Measurements from ENCODE around the gene KCP. TPM values are rescaled to one million over a fixed set of nuclear protein-coding genes. Genes with fewer than 3 reads are reported as not detected.
A peak's percentile ranks its signal among the peaks of the same experiment; 100 is the strongest.

KCP gene
- total RNA-seq, 1 donor from 2014 or later = 23.7 TPM

DNA sequence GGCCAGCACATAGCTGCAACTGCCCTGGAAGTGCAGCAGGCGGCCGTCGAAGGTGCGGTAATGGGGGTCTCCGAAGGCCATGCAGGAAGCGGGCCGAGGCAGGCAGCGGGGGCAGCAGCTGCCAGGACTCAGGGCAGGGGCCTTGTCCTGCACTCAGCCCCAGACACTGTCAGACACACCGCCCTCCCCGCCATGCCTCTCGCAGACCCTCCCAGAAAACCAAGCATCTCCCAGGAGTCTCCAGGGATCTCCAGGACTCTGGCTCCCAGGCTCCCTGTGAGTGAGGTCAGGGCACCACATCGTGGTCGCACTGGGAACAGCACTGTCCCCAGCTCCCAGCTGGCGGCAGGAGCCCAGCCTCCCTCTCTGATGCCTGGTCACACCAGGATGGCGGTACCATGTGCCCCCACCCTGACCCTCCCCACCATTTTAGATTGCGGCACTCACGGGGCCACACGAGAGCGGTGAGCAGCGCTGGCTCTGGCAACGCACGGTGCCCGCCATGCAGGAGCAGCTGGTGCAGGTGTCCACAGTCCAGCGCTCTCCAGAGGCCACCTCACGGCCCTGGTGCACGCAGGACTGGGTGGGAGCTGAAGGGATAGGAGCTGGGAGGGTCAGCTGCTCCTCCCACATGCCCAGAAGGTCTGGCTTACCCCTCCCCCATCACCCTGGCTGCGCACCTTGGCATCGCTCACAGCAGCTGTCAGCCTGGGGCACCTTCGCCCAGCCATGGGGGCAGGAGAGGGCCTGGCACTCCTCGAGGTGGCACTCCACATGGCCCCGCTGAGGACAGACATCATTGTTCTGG is 30.4 kb downstream of the KCP start:
- H3K27me3 Mint-ChIP-seq (ENCODE audit: low read depth) = no peaks in the 10 kb centered on the region
- no peaks in the 10 kb centered on the region for H3K36me3 Mint-ChIP-seq
- H3K4me3 Mint-ChIP-seq = no peak overlapping the region
- peak in 1 of 2 experiments; percentile 72 for DNase-seq (ENCODE audit: low spot score in 2 of 2, unreplicated experiment in 2 of 2)
- peaks cover 2% of the 10 kb centered on the region for H3K4me1 Mint-ChIP-seq
- no peaks in the 10 kb centered on the region for H3K9me3 Mint-ChIP-seq
- TF ChIP-seq, protein P1, sequence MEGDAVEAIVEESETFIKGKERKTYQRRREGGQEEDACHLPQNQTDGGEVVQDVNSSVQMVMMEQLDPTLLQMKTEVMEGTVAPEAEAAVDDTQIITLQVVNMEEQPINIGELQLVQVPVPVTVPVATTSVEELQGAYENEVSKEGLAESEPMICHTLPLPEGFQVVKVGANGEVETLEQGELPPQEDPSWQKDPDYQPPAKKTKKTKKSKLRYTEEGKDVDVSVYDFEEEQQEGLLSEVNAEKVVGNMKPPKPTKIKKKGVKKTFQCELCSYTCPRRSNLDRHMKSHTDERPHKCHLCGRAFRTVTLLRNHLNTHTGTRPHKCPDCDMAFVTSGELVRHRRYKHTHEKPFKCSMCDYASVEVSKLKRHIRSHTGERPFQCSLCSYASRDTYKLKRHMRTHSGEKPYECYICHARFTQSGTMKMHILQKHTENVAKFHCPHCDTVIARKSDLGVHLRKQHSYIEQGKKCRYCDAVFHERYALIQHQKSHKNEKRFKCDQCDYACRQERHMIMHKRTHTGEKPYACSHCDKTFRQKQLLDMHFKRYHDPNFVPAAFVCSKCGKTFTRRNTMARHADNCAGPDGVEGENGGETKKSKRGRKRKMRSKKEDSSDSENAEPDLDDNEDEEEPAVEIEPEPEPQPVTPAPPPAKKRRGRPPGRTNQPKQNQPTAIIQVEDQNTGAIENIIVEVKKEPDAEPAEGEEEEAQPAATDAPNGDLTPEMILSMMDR (IDR thresholded peaks at IDR 0.05; ENCODE audit: unreplicated experiment) = peak; percentile 42
- no peak overlapping the region for H3K27ac Mint-ChIP-seq

DNA sequence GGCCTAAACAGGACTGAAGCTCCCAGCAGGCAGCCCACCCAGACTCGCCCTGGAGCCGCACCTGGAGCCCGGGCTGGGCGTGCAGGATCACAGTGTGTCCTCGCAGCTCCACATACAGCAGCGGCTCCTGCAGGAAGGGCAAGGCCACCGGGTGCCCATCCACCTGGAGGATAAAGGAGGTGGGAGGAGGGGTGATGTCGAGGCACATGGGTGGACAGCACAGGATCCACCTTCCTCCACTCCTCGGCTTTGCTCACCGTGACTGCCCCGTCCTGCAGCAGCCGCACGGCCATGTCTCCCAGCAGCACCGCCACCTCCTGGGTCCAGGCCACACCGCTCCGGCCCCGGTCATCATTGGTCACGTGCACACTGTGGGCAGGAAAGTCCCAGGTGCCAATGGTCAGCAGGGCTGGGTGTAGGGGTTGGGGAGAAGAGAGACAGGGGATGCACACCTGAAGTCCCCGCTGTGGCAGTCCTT is 31.0 kb downstream of the KCP start:
- Mint-ChIP-seq H3K4me1 (peaks cover 2% of the 10 kb centered on the region), H3K27me3 (ENCODE audit: low read depth) (no peaks in the 10 kb centered on the region), H3K27ac (no peak overlapping the region), H3K4me3 (no peak overlapping the region), H3K36me3 (no peaks in the 10 kb centered on the region), H3K9me3 (no peaks in the 10 kb centered on the region)
- no peak for DNase-seq (ENCODE audit: low spot score in 2 of 2, unreplicated experiment in 2 of 2)
- TF ChIP-seq, protein P1 (IDR thresholded peaks at IDR 0.05; ENCODE audit: unreplicated experiment) = no peak

DNA sequence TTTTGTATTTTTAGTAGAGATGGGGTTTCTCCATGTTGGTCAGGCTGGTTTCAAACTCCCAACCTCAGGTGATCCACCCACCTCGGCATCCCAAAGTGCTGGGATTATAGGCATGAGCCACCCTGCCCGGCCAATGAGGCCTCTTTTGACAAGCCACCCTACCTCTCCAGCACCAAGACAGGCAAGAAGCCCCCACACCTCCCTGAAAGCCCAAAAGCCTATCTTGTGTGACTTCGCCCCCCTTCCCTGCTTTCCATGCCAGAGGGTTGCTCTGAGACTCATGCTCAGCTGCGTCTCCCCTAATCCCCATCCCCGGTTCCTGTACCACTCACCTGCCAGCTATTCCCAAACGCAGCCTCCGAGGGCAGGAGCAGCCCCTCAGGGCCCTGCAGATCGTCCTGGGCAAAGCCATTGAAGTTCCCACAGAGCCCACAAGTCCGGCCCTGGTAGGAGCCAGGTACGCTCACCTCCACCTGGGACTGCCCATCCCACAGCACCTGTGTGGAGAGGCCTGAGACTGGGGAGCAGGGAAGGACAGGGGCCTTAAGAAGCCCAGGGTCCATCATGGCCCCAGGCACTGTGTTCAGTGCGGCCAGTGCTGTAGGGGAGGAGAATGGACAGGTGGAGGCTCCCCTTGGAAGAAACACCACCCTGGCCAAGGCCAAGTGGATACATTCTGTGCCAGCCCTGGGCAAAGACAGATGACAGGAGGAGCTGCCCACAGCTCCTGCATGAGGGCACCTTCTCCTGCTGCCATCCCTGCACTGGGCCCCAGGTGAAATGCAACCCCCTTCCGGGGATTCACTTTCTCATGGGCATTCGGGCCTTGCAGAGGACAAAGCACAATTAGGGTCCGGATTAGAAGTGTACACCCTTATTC is 32.0 kb downstream of the KCP start:
- Mint-ChIP-seq H3K36me3 (no peaks in the 10 kb centered on the region), H3K27ac (no peak overlapping the region), H3K27me3 (ENCODE audit: low read depth) (no peaks in the 10 kb centered on the region), H3K4me1 (peaks cover under 1% of the 10 kb centered on the region), H3K4me3 (no peak overlapping the region), H3K9me3 (no peaks in the 10 kb centered on the region)
- DNase-seq (ENCODE audit: low spot score in 2 of 2, unreplicated experiment in 2 of 2) = no peak
- TF ChIP-seq, protein P1 (IDR thresholded peaks at IDR 0.05; ENCODE audit: unreplicated experiment) = no peak

DNA sequence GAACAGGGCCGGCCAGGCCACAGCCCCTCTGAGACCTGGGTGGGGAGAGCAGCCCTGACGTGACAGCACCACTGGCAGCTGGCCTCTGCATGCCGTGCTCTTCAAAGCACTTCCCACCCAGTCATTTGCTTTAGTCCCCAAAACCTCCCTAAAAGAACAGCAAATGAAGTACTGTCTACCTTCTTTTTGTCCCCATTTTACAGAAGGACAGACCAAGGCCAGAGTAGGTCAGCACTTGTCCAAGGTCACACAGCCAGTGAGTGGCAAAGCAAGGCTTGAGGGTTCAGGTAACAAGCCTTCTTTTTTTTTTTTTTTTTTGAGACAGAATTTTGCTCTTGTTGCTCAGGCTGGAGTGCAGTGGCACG is 32.8 kb downstream of the KCP start:
- DNase-seq (ENCODE audit: low spot score in 2 of 2, unreplicated experiment in 2 of 2) = no peak
- Mint-ChIP-seq H3K9me3 (no peaks in the 10 kb centered on the region), H3K4me3 (no peak overlapping the region), H3K36me3 (no peaks in the 10 kb centered on the region), H3K27ac (no peak overlapping the region), H3K27me3 (ENCODE audit: low read depth) (no peaks in the 10 kb centered on the region), H3K4me1 (no peaks in the 10 kb centered on the region)
- TF ChIP-seq, protein P1 (IDR thresholded peaks at IDR 0.05; ENCODE audit: unreplicated experiment) = no peak

DNA sequence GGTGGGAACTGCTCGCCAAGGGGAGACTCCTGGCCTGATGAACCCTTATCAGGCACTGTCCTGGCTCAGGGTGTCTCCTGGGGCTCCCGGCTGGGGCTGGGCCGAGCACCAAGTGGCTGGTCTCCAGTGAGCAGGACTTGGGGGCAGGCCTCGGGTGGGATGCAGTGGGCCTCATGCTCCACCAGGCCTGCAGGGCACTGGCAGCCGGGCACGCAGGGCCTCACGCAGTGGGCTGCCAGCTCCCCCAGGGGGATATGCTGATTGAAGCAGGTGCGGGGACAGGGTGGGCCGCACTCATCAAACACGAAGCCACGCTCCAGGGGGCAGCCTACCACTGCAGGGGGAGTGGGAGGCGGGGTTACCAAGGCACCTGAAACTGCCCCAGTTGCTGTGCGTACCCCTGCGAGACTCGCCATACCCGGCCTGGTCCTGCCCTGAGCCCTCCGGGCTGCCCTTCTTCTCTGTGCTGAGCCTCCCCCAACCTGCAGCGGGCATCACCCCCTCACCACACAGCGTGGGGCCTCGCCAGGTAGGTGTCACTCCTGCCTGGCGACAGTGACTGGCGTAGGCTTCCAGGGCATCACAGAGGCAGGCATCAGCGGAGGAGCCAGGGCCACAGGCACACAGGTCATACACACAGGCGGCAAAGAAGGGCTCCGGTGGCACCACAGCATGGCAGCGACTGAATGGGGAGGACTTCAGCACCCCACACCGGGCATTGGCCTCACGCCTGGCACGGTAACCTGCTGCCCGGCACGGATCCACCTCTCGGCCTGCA is 33.3 kb downstream of the KCP start:
- Mint-ChIP-seq H3K36me3 (no peaks in the 10 kb centered on the region), H3K9me3 (no peaks in the 10 kb centered on the region), H3K4me3 (no peak overlapping the region), H3K27me3 (ENCODE audit: low read depth) (peaks cover under 1% of the 10 kb centered on the region), H3K27ac (no peak overlapping the region), H3K4me1 (peaks cover 1% of the 10 kb centered on the region)
- TF ChIP-seq, protein P1 (IDR thresholded peaks at IDR 0.05; ENCODE audit: unreplicated experiment) = no peak
- no peak for DNase-seq (ENCODE audit: low spot score in 2 of 2, unreplicated experiment in 2 of 2)

Data from mesothelial cell of epicardium (in vitro differentiated cells).